HG03095 (cell line): ENCODE data around the gene CADM4.
A peak's percentile ranks its signal among the peaks of the same experiment; 100 is the strongest.
"Not testable (repeated sequence)": the region's sequence is repeated elsewhere in the genome, so short reads cannot be mapped to it uniquely, and the experiment has no call there.

Experiments used
- ATAC-seq: cut with Tn5 transposase; IDR thresholded peaks from one replicate; pipeline ENCODE4 v1.9.1; 2021; ENCODE audit warnings: moderate library complexity; ENCODE audit not compliant: unreplicated experiment

Gene CADM4

DNA sequence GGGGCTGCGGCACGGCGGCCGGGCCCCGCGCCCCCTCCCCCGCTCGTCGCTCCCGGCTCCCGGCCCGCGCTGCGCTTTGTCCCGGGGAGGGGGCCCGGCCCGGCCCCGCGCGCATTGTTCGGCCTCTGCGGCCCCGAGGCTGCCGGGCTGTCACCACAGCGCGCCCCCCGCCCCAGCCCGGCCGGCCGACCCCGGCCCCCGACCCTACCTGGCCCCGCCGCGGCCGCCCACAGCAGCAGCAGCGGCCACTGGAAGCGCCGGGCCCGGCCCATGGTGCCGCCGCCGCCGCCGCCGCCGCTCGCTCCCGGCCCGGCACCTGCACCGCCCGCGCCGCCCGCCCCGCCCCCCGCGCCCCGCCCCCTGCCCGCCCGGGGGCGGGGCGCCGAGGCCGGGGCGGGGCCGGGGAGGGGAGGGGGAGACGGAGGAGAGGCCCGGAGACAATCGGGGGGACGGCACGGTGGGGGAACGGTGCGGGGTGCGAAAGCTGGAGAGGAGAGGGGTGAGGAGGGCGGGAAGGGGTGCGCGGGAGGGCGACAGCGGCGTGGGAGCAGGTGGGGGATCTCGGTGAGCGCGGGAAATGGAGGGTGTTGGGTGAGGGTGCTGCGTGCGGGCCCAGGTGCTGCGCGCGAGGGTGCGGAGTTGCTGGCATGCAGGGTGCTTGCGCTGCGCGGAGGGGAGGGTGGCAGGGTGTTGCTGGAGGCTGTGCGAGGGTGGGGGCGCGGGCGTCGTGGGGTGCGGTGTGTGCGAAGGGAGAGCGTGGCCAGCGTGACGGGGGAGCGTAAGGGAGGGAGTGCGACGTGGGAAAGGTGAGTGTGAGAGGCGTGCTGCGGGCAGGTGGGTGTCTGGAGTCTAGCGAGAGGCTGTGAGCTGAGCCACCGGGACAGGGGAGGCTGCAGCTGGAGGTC lies at the start of gene CADM4:
Gene CADM4 (minus strand): TSS at position 332 of the 905 bp plus-strand sequence. CDS start 60 bp downstream, at position 272.
- ATAC-seq = no peak

- ATAC-seq = no peak
Measured at GRCh38 chr19:43688059-43688701, 48.5 kb upstream of the CADM4 start.

GRCh38 chr19:43687660-43687997 lies 48.0 kb upstream of the CADM4 start:
- ATAC-seq = no peak

DNA sequence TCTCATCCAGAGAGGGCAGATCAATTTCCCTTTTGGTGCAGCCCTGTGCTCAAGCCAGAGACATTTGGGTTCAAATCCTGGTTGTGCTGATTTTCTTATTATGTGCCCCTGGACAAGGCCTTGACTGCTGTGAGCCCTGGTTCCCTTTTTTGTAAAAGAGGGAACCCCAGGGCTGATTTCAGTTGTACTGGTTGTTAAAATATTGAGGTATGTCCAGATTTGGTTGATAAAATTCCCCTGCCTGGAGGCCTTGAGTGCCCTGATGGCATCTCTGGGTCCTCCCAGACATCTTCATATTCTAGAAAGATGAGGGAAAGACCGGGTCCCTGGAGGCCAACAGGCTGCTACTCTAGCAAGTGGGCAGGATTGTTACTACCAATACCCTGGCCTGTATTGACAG lies 44.7 kb upstream of the CADM4 start:
- ATAC-seq = no peak

DNA sequence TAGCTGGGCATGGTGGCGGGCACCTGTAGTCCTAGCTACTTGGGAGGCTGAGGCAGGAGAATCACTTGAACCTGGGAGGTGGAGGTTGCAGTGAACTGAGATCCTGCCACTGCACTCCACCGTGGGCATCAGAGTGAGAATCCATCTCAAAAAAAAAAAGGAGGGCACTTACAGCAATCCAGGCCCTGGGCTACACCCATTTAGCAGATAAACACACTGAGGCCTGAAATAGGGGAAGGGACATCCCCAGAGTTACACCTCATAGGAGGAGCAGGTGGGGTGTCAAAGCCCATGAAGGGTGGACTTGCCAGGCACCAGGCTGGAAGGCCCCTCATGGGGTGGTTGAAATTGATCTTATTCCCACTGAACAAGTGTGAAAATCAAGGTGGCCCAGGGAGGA lies 44.3 kb upstream of the CADM4 start:
- ATAC-seq = no peak

- ATAC-seq = no peak
Measured at GRCh38 chr19:43682824-43683661, 43.4 kb upstream of the CADM4 start.

GRCh38 chr19:43682269-43682668 lies 42.6 kb upstream of the CADM4 start:
- ATAC-seq = not testable (repeated sequence)

- ATAC-seq = no peak
Measured at GRCh38 chr19:43681821-43682220, 42.2 kb upstream of the CADM4 start.

DNA sequence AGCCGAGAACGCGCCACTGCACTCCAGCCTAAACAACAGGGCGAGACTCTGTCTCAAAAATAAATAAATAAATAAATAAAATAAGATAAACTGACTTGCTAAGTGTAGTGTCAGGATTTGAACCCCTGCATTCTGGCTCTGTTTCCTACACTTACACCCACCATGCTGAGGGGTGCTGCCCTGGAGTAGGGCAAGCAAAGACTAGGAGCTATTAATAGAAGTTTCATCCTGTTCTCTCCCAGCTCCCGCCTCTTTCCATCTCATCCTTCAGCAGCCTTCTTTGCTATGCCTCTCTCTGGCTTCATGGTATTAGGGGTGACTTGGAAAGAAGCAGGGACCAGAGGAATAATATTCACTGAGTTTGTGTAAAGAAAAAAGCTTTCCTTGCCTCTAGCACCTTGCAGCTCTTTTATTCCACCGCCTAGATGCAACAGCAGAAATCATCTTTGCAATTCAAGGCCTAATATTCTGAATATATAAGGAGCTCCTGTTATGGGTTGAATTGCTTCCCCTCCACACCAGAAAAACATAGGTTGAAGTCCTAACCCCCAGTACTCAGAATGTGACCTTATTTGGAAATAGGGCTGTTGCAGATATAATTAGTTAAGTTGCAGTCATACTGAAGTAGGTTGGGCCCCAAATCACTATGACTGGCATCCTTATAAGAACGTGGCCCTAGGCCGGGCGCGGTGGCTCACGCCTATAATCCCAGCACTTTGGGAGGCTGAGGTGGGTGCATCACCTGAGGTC lies 39.0 kb upstream of the CADM4 start:
- no peak for ATAC-seq

- ATAC-seq = no peak
Measured at GRCh38 chr19:43675906-43676305, 36.3 kb upstream of the CADM4 start.

- ATAC-seq = no peak
Measured at GRCh38 chr19:43675269-43675879, 35.7 kb upstream of the CADM4 start.

- ATAC-seq = no peak
Measured at GRCh38 chr19:43674596-43674995, 34.9 kb upstream of the CADM4 start.

DNA sequence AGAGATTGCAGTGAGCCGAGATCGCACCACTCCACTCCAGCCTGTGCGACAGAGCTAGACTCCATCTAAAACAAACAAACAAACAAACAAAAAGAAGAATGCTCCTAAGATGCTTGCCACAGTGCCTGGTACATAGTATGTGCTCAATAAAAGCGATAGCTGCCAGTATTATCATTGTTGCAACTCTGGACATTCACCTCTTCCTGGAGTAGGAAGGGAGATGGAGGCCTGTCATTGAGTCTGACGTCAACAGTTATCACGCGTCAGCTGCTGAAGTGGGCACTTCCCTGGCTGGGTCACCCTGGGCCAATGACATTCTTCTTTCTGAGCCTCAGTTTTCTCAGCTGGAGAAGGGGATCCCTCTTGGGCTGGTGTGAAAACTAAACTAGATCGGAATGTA lies 34.5 kb upstream of the CADM4 start:
- ATAC-seq = no peak

- no peak for ATAC-seq
Measured at GRCh38 chr19:43673637-43674036, 34.0 kb upstream of the CADM4 start.

DNA sequence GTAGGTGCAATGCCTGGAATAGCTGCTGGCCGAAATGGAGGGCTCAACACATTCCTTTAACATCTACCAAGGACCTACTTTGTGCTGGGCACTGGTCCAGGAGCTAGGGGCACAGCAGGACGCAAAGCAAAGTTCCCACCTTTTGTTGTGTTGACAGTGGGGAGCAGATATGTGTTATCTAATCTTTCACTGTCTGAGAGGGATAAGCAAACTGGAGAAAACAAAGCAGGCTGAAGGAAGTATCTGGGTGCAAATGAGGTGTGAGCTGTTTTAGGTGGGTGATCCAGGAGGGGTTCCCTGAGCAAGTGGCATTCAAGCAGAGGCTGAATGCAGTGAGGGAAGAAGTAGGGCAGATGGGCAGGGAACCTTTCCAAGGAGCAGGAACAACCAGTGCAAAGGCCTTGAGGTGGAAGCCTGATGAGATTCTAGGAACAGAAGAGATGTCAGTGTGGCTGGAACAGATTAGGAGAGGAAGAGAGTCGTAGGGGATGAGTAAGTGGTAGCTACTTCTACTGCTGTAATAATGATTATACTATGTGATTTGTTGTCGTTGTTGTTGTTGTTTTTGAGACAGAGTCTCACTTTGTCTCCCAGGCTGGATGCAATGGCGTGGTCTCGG lies 32.5 kb upstream of the CADM4 start:
- no peak for ATAC-seq

DNA sequence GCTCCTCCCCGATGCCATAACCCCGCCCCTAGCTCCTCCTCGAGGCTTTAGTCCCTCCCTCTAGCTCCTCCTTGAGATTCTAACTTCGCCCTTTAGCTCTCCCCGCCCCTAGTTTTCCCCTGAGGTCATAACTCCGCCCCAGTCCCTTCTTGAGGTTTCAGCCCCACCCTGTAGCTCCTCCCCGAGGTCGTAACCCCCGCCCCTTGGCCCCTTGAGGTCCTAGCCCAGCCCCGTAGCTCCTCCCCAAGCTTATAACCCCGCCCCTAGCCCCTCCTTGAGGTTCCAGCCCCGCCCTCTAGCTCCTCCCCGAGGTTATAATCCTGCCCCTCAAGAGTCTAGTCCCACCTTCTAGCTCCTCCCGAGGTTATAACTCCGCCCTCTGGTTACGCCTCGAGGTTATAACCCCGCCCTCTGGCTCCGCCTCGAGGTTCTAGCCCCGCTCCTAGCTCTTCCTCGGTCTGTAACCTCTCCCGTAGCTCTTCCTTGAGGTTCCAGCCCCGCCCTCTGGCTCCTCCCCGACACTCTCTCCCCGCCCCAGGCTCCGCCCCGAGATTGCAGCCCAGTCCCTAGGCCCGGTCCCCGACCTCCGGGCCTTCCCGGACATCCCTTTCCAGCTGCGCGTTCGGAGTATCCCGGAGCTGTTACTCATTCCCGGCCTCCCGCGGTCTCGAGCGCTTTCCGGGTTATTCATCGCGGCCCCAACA lies 28.9 kb upstream of the CADM4 start:
- peak; percentile 82 for ATAC-seq

- no peak for ATAC-seq
Measured at GRCh38 chr19:43667876-43668405, 28.3 kb upstream of the CADM4 start.

GRCh38 chr19:43667126-43667875 lies 27.7 kb upstream of the CADM4 start:
- no peak for ATAC-seq
